ENCODE results near the gene RPL4.
"Not testable (repeated sequence)": the region's sequence is repeated elsewhere in the genome, so short reads cannot be mapped to it uniquely, and the experiment has no call there.

The RPL4 gene

GRCh38 chr15:66504563-66505429 is at the start of gene RPL4, which contains the start of gene ZWILCH:
Gene RPL4, minus strand, starts transcription at chr15:66504855. Its CDS starts 65 bp downstream, at chr15:66504790.
Gene ZWILCH, plus strand, starts transcription at chr15:66505326. Its CDS starts 13 bp downstream, at chr15:66505339.
- peak; percentile 85 for DNase-seq

DNA sequence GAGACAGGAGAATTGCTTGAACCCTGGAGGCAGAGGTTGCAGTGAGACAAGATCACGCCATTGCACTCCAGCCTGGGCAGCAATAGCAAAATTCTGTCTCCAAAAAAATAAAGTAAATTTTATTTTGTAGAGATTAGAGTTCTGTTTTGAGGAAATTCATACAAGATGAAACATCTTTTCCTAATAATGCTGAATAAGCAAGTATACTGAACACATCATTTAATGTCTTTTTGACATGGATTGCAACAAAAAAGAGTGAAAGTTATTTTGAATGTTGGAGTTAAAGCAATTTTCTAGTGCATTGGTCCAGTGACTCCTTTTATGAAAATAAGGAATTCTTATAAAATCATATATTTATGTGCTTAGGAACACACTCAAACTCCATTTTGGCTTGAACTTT is 40.6 kb upstream of the RPL4 start:
- DNase-seq: no peak

- DNase-seq: no peak
Observed at GRCh38 chr15:66542896-66543295, 38.2 kb upstream of the RPL4 start.

DNA sequence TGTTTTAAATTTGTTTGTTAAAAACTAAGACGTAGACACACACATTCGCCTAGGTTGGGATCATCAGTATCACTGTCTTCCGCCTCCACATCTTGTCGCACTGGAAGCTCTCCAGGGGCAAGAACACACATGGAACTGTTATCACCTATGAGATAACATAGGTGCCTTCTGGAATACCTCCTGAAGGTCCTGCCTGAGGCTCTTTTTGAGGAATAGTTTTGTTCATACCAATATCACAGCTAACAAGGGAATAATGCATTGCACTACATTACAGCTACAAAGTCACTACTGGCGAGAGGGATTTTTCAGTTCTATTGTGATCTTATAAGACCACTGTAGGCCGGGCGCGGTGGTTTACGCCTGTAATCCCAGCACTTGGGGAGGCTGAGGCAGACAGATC is 30.4 kb upstream of the RPL4 start:
- no peak for DNase-seq

DNA sequence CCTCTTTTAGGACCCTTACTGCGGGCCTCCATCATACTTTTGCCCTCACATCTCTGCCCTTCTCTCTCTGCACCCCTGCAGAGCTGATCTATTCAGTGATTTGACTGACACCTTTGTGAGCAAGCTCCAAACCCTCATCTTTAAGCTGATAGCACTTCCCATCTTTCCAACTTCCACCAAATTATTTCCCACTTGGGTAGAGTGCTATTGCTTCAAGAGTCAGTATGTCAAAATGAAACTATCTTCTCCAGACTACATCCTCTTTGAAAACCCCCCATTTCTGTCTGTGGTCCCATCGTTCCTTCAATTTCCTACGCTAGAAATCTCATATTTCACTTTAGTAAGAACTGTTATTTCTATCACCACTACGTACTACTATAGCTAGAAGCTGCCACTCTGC is 20.2 kb upstream of the RPL4 start:
- DNase-seq: no peak

- DNase-seq: no peak
Observed at GRCh38 chr15:66523926-66524325, 19.3 kb upstream of the RPL4 start.

DNA sequence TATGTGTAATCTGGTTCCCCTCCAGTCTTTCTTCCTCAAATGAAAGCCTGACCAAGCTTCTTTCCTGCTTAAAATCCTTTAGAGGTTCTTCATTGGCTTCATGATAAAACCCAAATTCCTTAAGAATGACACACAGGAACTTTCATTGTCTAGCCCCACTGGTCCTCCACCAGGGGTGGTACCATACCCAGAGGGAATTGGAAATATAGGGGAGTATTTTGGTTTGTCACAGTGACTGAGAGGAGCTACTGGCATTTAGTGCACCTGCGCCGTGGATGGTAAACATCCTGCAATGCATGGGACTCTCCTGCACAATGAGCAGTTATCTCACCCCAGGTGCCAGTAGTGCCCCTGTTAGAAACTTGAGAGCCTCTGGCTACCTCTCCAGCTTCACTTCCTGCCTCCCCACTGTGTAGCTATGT is 11.3 kb upstream of the RPL4 start:
- no peak for DNase-seq

DNA sequence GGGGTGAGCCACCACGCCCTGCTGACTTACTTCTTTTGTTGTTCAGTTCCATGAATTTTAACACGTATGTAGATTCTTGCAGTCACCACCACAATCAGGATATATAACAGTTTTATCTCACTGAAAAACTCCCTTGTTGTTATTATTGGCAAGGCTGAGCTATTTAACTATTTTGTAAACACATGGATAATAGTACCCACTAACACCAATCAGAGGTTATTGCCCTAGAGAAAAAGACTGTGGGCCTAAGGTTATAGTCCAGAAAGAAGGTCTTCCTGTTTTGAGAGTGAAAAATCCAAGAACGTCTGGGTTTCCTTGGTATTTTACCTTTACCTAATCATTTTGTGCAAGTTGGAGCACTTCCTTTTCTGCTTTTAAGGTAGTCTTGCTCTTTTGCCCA is 9.9 kb upstream of the RPL4 start:
- DNase-seq: no peak

DNA sequence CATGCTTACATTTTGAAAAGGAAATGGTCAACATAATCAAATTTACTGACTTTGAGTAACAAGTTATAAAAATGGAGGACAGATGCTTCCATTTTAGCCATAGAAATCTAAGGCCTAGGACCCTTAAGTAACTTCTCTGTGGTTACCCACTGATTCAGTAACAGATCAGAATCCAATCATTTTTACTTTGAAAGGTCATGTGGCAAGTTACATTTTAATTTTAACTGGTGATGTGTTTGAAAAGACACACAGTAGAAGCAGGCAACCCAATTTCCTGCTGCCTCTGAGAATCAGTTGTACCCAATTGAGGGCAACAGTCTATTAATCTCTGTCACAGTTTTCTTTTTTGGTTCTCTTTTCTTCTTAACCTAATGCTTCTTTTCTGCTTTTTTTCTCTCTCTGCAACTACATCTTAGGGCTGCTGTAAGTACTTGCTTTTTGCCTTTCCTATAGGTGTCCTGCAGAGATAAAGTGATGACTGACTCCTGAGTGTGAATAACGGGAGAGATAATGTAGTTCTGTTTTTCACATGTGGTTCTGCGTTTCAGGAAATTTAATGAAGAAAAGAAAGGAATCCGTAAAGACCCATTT is 3.7 kb upstream of the RPL4 start:
- no peak for DNase-seq

DNA sequence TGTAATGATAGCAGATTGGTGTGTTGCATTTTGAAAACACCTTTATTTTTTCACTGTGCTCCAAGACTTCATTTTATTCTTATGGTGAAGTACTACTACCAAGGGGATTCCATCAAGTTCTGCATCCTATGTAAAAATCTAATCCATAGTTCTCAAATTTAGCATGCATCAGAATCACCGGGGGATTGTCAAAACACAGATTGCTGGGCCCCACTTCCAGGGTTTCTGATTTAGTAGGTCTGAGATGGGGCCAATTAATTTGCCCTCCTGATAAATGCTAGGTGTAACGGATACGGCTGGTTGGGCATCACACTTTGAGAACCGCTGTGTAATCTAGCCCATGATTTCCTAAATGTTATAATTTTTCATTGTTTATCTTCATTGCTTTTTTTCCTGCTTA is 1.2 kb upstream of the RPL4 start:
- DNase-seq: peak; percentile 19

DNA sequence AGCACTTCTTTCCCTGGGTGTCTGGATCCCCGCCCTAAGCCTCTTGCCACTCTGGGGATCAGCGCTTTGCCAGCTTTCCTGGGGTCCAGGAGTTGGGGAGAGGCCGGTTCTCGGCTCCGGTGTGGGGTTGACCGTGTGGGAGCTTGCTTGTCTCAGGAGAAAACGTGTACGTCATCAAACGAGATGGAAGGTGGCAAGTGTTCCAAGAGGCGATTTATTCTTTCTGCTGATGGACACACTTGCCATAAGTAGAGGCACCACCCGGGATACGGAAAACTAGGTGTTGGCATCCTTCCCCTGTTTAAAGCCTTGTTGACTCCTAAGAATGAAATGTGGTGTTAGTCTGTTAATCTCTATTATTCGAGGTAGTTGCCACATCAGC is 766 bp upstream of the RPL4 start:
- no peak for DNase-seq

- peak; percentile 8 for DNase-seq
Observed at GRCh38 chr15:66503780-66504562, 684 bp downstream of the RPL4 start.

GRCh38 chr15:66503041-66503648 is 1.5 kb downstream of the RPL4 start:
- not testable (repeated sequence) for DNase-seq

DNA sequence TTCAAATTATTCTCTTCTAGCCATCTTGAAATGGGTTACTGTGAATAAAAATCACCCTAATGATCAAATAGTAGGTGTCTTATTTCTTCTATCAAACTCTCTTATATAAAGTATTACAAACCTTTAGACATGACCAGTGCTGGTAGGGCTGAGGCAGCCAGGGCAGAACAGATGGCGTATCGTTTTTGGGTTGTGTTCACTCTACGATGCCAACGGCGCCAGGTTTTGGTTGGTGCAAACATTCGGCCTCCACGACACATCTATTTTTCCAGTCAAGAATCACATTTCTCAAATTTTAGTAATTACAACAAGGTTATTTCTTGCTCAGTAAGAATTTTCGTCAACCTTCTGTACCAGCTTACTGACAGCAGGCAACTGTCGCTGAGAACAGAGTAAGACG is 2.2 kb downstream of the RPL4 start:
- DNase-seq: peak; percentile 13

DNA sequence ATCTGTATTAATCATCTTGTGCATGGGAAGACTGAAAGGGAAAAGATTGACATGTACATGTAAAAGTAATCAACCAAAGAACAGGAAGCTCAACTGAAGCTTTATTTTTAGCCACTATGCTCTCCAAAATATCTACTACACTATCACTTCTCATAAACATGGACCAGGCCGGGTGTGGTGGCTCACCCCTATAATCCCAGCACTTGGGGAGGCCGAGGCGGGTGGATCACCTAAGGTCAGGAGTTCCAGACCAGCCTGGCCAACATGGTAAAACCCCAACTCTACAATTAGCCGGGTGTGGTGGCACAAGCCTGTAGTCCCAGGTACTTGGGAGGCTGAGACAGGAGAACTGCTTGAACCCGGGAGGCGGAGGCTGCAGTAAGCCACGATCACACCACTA is 4.3 kb downstream of the RPL4 start:
- DNase-seq: peak; percentile 12

DNA sequence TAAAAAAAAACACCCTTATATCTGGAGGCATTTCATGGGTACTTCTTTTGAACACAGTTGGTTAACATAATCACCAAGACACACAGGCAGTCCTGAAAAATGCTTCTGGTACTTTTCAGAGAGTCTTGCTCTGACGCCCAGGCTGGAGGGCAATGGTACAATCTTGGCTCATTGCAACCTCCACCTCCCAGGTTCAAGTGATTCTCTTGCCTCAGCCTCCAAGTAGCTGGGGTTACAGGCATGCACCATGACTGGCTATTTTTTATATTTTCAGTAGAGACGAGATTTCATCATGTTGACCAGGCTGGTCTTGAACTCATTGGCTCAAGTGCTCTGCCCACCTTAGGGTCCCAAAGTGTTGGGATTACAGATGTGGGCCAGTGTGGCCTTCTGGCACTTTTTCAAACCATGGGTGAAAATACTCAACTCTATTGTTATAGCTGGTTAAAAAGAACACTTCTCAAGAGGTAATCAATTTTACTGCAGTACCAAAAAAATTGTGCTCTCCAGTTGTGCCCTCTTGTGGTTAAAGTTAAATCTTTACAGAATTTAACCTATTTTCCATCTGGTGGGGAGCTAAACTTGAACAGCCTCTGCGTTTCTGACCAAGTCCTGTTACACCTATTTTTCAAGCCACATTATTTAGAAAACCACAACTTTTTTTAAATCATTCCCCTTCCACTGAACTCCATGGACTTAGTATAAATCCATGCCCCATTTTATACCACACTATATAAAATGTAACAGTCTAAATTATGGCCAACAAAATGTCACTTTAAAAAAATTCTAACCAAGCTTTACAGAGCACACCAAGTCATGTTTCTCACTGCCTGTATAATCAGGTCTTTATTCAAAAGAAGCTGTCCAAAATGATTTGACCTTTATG is 5.9 kb downstream of the RPL4 start:
- peak; percentile 40 for DNase-seq

GRCh38 chr15:66497502-66498455 is 6.9 kb downstream of the RPL4 start, which contains the start of gene SNAPC5:
Gene SNAPC5, minus strand, starts transcription at chr15:66497762. Its CDS starts 31 bp downstream, at chr15:66497731.
- peak; percentile 98 for DNase-seq

GRCh38 chr15:66496951-66497501 is 7.6 kb downstream of the RPL4 start:
- no peak for DNase-seq

- DNase-seq: peak; percentile 10
Observed at GRCh38 chr15:66494262-66494661, 10.4 kb downstream of the RPL4 start.

- peak; percentile 44 for DNase-seq
Observed at GRCh38 chr15:66491846-66492245, 12.8 kb downstream of the RPL4 start.

Data from islet precursor cell (in vitro differentiated cells).